NT2/D1 (cell line): ENCODE results near the gene PHC2.

Source experiments
- YY1 ChIP-seq: IDR thresholded peaks from 2 replicates; pipeline ENCODE4 v1.6.1; 2011; ENCODE audit not compliant: insufficient read length, insufficient read depth
- ZNF274 ChIP-seq: IDR thresholded peaks from 2 replicates; pipeline ENCODE4 v1.6.1; 2011; ENCODE audit warnings: mild to moderate bottlenecking, low read depth, low read length

- no peak for TF ChIP-seq YY1
- TF ChIP-seq ZNF274 = no peak
Observed at GRCh38 chr1:33428661-33429060, 2.2 kb downstream of the PHC2 start.
